HCT116 (cell line): ENCODE measurements around the gene RERG.

ENCODE experiments used
- EZH2 ChIP-seq: fragments of 200-600 bp; sonication (generic); IDR thresholded peaks from 2 replicates; pipeline ENCODE4 v1.6.1; 2017; ENCODE audit warnings: antibody characterized with exemption, mixed run types
- TF ChIP-seq, protein P1 (sequence below): IDR thresholded peaks from 2 replicates; pipeline ENCODE4 v1.6.1; 2012; ENCODE audit warnings: low read depth
- TF ChIP-seq, protein P2 (sequence below), 3 experiments: fragments of 200-600 bp in 1 of 3; sonication (generic) in 1 of 3; IDR thresholded peaks in 2 of 3; conservative IDR thresholded peaks in 1 of 3; 2 replicates each; pipeline ENCODE4 v1.5.1; 2012 to 2017; ENCODE audit warnings: low read depth in 2 of 3, low read length in 2 of 3, antibody characterized with exemption in 1 of 3, borderline replicate concordance in 1 of 3, control low read depth in 1 of 3, mild to moderate bottlenecking in 1 of 3, mixed read lengths in 1 of 3, mixed run types in 1 of 3, moderate library complexity in 1 of 3; ENCODE audit not compliant: insufficient read depth in 1 of 3

DNA sequence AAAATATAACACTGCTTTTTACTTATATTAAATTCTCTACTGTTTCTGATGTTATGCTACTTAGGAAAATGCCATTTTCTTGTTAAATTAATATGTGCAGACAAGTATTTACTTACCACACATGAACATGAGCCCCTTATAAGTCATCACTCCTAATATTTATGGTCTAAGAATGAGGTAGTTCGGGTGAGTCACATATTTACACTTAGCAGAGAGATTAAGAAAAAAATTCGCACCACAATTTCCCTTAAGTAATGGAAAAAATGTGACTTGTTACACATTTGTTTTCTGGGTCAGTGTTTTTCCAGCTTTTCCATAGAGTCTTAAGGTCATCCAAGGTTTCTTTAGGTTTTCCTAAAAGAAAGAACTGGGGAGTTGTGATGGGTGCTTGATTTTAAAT, 68.3 kb downstream of the RERG start:
- TF ChIP-seq, protein P1, sequence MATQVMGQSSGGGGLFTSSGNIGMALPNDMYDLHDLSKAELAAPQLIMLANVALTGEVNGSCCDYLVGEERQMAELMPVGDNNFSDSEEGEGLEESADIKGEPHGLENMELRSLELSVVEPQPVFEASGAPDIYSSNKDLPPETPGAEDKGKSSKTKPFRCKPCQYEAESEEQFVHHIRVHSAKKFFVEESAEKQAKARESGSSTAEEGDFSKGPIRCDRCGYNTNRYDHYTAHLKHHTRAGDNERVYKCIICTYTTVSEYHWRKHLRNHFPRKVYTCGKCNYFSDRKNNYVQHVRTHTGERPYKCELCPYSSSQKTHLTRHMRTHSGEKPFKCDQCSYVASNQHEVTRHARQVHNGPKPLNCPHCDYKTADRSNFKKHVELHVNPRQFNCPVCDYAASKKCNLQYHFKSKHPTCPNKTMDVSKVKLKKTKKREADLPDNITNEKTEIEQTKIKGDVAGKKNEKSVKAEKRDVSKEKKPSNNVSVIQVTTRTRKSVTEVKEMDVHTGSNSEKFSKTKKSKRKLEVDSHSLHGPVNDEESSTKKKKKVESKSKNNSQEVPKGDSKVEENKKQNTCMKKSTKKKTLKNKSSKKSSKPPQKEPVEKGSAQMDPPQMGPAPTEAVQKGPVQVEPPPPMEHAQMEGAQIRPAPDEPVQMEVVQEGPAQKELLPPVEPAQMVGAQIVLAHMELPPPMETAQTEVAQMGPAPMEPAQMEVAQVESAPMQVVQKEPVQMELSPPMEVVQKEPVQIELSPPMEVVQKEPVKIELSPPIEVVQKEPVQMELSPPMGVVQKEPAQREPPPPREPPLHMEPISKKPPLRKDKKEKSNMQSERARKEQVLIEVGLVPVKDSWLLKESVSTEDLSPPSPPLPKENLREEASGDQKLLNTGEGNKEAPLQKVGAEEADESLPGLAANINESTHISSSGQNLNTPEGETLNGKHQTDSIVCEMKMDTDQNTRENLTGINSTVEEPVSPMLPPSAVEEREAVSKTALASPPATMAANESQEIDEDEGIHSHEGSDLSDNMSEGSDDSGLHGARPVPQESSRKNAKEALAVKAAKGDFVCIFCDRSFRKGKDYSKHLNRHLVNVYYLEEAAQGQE: no peak
- TF ChIP-seq EZH2: no peak; the same call in 1 of the 2 replicates
- TF ChIP-seq, protein P2, sequence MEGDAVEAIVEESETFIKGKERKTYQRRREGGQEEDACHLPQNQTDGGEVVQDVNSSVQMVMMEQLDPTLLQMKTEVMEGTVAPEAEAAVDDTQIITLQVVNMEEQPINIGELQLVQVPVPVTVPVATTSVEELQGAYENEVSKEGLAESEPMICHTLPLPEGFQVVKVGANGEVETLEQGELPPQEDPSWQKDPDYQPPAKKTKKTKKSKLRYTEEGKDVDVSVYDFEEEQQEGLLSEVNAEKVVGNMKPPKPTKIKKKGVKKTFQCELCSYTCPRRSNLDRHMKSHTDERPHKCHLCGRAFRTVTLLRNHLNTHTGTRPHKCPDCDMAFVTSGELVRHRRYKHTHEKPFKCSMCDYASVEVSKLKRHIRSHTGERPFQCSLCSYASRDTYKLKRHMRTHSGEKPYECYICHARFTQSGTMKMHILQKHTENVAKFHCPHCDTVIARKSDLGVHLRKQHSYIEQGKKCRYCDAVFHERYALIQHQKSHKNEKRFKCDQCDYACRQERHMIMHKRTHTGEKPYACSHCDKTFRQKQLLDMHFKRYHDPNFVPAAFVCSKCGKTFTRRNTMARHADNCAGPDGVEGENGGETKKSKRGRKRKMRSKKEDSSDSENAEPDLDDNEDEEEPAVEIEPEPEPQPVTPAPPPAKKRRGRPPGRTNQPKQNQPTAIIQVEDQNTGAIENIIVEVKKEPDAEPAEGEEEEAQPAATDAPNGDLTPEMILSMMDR (IDR thresholded peaks at IDR 0.05 in 2 of 3, conservative IDR thresholded peaks at IDR 0.05 in 1 of 3; ENCODE audit: borderline replicate concordance in 1 of 3, insufficient read depth in 1 of 3, low read depth in 2 of 3, low read length in 2 of 3): no peak
